ENCODE results near the gene PRKCQ.
"Not testable (repeated sequence)": the region's sequence is repeated elsewhere in the genome, so short reads cannot be mapped to it uniquely, and the experiment has no call there.

Gene PRKCQ

DNA sequence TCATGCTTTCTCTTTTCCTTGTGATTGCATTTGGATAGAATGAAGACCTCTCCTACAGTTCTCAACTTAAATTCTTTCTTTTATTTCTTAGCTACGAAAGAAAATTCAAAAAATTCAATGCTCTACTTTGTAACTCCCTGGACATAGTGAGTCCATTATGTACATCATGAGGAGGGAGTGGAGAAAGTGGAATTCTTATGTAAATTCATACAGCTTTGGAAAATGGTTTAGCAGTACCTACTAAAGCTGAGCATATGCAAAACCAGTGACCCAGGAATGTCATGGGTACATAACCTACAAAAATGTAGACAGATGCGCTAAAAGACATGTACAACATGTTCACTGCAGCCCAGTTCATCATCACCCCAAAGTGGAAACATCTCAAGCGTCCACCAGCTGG is 8.8 kb upstream of the PRKCQ start:
- TF ChIP-seq, protein P1, sequence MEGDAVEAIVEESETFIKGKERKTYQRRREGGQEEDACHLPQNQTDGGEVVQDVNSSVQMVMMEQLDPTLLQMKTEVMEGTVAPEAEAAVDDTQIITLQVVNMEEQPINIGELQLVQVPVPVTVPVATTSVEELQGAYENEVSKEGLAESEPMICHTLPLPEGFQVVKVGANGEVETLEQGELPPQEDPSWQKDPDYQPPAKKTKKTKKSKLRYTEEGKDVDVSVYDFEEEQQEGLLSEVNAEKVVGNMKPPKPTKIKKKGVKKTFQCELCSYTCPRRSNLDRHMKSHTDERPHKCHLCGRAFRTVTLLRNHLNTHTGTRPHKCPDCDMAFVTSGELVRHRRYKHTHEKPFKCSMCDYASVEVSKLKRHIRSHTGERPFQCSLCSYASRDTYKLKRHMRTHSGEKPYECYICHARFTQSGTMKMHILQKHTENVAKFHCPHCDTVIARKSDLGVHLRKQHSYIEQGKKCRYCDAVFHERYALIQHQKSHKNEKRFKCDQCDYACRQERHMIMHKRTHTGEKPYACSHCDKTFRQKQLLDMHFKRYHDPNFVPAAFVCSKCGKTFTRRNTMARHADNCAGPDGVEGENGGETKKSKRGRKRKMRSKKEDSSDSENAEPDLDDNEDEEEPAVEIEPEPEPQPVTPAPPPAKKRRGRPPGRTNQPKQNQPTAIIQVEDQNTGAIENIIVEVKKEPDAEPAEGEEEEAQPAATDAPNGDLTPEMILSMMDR (conservative IDR thresholded peaks at IDR 0.05; ENCODE audit: low read length): no peak
- no peak overlapping the region for H3K4me3 ChIP-seq (ENCODE audit: low read length)
- DNase-seq (ENCODE audit: low read depth): no peak

DNA sequence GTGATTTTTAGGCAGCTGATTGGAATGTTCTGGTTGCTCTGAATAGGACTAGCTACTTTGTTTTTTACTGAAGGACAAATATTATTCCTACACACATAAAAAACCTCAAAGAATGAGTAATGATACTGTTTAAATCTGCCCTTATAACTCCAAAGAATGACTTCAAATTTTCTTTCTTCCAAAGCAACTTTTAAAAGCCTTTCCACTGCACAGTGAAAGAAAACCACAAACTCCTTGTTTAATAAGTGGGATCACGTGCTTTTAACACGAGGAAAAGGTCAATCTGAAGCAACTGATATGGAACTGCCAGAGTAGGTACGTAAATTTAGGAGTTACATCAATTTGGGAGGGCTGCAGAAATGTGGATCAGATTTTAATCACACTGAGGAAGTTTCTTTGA is 8.0 kb upstream of the PRKCQ start:
- TF ChIP-seq, protein P1 (conservative IDR thresholded peaks at IDR 0.05; ENCODE audit: low read length): no peak
- H3K4me3 ChIP-seq (ENCODE audit: low read length): no peak overlapping the region
- DNase-seq (ENCODE audit: low read depth): no peak

DNA sequence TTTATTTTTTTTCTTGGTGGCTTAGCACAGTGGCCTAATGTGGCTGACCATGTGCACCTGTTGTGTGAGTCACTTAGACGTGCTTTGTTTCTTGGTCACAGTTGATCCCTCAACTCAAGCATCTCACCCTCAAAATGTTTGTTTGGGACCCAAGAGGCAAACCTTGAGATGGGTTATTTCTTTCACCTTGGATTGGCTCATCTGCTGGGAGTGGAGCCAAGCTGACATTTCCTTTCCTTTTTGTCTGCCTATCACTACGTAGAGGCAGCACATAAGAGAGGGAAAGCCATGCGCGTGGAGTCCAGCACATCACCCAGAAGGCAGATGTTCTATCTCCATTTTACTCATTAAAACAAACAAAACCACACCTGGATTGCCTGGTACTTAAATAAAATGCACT is 6.4 kb upstream of the PRKCQ start:
- TF ChIP-seq, protein P1 (conservative IDR thresholded peaks at IDR 0.05; ENCODE audit: low read length): no peak
- no peak overlapping the region for H3K4me3 ChIP-seq (ENCODE audit: low read length)
- DNase-seq (ENCODE audit: low read depth): no peak

DNA sequence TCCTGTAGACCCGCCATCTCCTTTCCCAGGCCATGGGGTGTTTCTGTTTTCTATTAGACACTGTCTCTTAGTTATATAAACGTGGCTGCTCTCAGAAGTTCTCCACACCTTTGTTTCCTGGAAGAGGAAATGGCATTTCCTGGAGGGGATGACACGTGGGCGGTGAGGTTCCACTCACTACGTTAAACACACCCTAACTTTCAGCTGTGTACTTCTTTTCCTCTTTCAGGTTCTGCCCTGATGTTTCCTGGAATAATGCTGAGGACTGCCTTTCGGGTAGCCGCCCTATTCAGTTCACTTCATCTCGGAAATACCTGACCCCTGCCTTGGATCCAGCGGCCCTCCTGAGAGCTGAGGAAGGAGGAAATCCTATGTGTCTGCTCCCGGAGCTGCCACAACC is 3.4 kb upstream of the PRKCQ start:
- no peak for DNase-seq (ENCODE audit: low read depth)
- TF ChIP-seq, protein P1 (conservative IDR thresholded peaks at IDR 0.05; ENCODE audit: low read length): no peak
- H3K4me3 ChIP-seq (ENCODE audit: low read length): no peak overlapping the region

DNA sequence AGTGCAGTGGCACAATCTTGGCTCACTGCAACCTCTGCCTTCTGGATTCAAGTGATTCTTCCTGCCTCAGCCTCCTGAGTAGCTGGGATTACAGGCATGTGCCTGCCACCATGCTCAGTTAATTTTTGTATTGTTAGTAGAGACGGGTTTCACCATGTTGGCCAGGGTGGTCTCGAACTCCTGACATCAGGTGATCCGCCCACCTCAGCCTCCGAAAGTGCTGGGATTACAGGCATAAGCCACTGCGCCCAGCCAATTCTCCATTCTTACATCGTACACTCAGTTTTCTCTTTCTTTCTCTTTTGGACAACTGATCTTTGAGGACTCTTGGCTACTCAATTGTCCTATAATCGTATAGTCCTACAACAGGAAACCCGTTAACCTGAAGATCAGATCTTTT is 2.8 kb upstream of the PRKCQ start:
- not testable (repeated sequence) for H3K4me3 ChIP-seq (ENCODE audit: low read length); DNase-seq (ENCODE audit: low read depth)

DNA sequence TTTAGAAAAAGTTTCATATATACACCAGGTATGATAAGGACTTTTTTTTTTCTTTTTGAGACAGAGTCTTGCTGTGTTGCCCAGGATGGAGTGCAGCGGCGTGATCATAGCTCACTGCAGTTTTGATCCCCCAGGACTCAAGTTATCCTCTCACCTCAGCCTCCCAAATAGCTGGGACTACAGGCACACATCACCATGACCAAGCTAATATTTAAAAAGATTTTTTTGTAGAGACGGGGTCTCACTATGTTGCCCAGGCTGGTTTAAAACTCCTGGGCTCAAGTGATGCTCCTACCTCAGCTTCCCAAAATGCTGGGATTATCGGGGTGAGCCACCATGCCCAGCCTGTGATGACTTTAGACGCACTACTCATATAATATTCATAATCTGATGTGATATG is 2.2 kb upstream of the PRKCQ start:
- H3K4me3 ChIP-seq (ENCODE audit: low read length): no peak overlapping the region
- DNase-seq (ENCODE audit: low read depth): no peak
- TF ChIP-seq, protein P1 (conservative IDR thresholded peaks at IDR 0.05; ENCODE audit: low read length): no peak

DNA sequence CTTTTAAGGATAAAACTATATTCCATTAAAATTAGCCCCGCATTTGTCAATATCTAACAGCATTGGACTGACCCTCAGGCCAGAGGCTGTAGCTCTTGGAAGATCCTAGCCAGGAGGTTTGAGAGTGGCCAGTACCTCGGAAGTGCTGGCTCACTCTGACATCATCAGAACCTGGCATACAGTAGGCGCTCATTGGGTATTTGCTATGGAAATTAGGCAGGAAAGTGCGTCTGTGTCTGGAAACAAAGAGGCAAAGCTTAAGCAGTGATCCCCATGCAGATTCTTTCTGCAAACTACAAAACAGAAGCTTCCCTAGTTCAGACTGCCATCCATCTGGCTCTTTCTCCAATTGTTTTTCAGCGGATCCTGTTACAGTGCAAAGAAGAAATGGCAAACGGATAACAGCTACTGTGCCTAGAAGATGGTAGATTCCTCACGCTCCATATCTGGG is 1.7 kb upstream of the PRKCQ start:
- H3K4me3 ChIP-seq (ENCODE audit: low read length): no peak overlapping the region
- no peak for DNase-seq (ENCODE audit: low read depth)
- TF ChIP-seq, protein P1 (conservative IDR thresholded peaks at IDR 0.05; ENCODE audit: low read length): no peak

DNA sequence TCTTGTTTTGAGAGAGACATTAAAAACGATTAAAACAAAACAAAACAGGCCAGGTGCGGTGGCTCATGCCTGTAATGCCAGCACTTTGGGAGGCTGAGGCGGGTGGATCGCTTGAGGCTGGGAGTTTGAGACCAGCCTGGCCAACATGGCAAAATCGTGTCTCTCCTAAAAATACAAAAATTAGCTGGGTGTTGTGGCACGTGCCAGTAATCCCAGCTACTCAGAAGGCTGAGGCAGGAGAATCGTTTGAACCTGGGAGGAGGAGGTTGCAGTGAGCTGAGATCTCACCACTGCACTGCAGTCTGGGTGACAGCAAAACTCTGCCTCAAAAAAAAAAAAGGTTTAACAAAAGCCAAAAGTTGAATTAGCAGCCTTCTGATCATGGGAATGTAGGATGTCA is 1.1 kb upstream of the PRKCQ start:
- H3K4me3 ChIP-seq (ENCODE audit: low read length); DNase-seq (ENCODE audit: low read depth): not testable (repeated sequence)
